Islet of Langerhans (tissue), 1 donor: ENCODE results near the gene ELAVL1.
"Not testable (repeated sequence)": the region's sequence is repeated elsewhere in the genome, so short reads cannot be mapped to it uniquely, and the experiment has no call there.

ENCODE experiments used
- FAIRE-seq: peaks from one replicate; lab custom pipeline; 2011; peaks lifted over from hg19 to GRCh38; lab: Jason Lieb, UNC

The ELAVL1 gene

DNA sequence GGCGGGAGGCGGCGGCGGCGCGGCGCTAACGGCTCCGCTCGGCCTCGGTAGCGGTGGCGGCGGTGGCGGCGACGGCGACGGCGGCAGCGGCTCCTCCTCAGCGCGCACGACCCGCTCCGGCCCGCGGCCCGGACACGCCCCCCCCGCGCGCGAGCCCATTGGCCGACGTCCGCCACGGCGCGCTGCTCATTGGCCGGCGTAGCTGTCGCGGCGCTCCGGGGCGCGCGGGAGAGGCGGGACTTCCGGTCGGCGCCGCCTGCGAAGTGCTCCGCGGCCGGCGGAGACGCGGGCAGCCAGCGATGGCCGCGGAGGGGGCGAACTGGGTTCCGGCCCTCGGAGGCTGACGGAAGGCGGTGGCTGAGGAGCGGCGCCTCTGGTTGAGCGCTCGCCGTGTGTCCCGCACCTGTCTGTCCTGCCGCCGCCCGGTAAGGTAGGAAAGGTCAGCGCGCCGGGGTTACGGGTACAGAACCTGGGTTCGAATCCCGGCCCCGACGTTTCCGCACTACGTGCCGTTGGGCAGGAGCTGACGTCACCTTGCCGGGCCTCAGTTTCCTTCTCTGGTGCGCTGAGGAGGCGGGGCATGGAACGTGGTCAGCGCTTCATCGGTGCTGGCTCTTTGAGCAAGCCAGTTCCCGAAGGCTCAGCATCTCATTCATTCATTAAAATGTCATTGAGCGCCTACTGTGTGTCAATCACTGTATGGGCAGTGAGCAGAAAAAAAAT, at the start of gene ELAVL1:
ELAVL1 (minus strand) TSS at position 108 of the 723 bp plus-strand sequence. CDS start 13,826 bp downstream, outside the sequence.
- FAIRE-seq: no peak

DNA sequence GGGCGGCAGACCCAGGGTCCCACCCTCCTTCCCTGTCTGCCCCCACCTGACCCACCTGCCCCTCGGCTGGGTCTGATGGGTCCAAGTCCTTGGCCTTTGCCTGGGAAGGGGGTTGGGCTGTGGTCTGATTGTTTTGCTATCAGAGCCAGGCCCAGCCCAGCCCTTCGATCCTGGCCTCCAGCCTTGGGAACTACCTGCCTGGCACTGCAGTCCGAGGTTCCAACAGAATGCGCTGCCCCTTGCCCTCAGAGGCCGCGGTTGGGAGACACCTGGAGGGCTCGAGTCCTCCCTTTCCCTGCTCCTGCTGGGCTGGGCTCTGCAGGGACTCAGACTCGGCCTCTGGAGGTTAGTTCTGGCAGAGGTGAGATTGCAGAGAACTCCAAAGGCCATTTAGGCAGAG, 48.7 kb upstream of the ELAVL1 start:
- FAIRE-seq: no peak

DNA sequence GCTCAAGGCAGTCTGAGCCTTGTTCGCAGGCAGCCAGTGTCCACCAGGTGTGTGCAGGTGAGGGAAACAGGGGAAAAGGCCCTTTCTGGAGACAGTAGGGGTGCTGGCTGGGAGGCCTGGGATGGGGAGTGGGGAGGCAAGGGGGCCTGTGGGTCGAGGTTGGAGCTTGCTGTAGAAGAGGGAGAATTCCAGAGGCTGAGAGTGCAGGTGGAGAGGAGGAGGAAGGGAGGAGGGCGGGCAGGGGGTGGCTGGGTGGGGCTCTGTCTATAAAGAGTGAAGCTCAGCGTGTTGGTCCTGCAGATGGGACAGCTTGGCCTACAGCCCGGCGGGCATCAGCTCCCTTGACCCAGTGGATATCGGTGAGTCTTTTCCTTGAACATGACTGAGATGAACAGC, 47.0 kb upstream of the ELAVL1 start, which contains the start of gene CCL25:
CCL25 (plus strand) TSS at position 297 of the 396 bp plus-strand sequence. CDS start 290 bp downstream, outside the sequence.
- FAIRE-seq: no peak

DNA sequence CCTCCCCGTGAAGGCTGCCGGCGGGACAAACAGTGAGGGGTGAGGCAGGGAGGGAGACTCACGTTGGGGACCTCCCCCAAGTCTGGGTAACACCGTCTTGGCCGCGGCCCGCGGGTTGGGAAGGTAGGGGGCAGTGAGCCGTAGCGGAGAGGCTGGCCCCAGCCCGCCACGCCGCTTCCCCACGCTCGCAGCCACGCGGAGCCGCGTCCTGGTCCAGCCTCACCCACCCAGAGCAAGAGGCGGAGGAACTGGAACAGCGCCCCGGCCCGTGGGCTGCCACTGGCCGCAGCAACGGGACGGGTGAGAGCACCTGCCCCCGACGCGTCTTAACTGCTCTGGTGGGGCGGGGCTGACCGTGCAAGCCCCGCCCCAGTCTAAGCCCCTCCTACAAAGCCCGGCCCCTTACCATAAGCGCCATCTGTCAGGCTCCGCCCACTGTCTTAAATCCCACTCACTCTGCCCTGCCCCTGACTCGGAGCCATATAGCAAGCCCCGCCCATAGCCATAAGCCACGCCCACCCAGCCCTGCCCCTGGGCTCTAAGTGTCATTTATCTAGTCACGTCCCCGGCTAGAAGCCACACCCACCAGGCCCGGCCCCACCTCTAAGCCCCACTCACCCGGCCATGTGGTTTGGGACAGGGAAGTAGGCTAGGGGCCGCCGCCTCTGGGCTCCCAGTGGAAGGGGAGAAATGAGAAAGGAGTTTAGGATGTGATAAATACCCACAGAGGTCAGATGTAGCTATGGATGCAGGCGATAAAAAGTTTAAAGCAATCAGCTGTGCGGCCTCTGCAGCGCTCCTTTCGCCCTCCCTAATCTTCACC, 45.0 kb upstream of the ELAVL1 start:
- FAIRE-seq: no peak

DNA sequence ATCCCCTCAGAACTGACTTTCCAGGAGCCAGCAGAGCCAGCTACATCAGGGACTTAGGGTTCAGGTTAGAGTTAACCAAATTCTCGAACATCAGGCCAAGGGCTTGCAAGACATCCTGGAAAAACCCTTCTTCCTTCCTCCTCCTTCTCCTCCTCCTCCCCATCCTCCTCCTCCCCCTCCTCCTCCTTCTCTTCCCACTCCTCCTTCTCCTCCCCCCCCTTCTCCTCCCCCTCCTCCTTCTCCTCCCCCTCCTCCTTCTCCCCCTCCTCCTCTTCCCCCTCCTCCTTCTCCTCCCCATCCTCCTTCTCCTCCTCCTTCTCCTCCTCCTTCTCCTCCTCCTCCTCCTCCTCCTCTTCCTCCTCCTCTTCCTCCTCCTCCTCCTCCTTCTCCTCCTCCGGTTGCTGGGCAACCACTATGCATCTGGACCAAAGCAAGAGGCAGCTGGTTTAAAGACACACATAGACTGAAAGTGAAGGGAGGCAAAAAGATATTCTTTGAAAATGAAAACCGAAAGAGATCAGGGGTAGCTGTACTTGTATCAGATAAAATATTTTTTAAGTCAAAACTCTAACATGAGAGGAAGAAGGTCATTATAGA, 41.2 kb upstream of the ELAVL1 start:
- FAIRE-seq: no peak

DNA sequence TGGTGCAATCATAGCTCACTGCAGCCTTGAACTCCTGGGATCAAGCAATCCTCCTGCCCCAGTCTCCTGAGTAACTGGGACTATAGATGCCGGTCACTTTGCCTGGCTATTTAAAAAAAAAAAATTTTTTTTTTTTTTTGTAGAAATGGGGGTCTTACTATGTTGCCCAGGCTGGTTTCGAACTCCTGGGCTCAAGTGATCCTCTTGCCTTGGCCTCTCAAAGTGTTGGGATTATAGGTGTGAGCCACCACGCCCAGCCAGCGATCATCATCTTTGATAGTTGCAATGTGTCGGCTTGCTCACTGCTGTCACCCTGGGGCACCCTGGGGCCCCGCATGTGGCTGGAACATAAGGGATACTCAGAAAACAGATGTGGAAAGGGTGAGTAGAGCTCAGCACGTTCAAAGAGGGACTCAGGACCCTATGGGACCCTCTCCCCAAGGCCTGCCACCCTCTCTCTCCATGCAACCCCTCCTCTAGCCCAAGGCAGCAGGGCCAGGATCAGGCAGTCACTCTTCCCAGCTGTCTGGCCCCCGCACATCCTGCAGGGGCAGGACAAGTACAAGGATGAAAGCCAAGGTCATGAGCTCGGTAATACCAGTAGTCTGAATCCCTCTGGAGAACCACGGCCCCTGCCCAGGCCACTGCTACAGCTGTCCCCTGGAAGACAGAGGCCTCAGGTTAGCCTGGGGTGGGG, 40.6 kb upstream of the ELAVL1 start:
- FAIRE-seq: no peak

DNA sequence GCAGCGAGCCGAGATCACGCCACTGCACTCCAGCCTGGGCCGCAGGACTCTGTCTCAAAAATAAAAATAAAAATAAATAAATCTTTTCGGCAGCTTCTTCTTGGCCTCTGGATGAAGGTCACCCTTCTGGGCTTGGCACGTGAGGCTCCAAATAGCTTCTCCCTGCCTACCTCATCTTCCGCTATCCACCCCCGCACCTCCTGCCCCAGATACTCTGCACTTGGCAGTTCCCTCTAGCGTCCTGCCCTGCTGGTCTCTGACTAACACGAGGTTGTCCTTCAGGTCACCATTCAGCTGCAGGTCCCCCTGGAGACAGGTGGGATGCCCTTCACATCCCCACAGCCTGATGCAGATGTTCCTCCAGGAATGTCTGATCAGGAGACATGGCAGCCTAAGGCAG, 38.6 kb upstream of the ELAVL1 start:
- FAIRE-seq: no peak

DNA sequence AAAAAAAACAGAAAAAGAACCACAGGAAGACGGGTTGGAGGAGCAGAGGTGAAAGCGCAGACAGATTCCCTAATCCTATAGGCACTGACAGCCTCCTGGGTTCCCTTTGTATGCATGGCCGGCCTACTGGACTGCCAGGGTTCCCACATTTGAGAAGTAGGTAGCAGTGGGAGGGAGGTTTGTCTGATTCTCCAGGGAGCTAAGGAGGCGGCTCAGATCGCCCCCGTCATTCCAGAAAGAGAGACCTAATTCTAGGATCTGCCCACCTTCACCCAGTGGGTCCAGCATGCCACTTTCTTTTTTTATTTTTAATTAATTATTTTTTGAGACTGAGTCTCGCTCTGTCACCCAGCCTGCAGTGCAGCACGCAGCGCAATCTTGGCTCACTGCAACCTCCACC, 37.5 kb upstream of the ELAVL1 start:
- FAIRE-seq: no peak

DNA sequence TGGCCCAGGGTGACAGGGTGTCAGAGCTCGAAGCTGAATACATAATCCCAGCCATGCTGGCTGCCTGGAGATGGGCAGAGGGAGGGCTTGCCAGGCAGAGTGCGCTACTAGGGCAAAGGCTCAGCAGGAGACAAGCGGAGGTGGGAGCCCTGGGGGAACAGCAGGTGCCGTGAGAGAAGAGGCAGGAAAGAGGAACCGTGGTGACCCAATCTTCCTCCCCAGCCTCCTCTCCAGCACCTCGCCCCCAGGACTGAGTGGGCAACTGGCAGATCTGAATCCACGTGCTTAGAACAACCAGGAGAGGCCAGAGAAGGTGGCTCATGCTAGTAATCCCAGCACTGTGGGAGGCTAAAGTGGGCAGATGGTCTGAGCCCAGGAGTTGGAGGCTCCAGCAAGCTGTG, 36.1 kb upstream of the ELAVL1 start:
- FAIRE-seq: no peak

DNA sequence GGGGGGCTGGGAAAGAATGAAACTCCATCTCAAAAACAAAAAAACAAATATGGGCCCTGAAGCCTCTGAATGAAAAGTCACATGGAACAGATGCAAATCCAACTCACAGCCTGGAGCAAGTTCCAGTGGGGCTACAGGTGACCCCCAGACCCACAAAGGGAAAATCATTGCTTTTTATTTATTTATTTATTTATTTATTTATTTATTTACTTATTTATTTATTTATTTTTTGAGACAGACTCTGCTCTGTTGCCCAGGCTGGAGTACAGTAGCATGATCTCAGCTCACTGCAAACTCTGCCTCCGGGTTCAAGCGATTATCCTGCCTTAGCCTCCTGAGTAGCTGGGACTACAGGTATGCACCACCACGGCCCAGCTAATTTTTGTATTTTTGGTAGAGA, 33.8 kb upstream of the ELAVL1 start:
- FAIRE-seq: no peak

DNA sequence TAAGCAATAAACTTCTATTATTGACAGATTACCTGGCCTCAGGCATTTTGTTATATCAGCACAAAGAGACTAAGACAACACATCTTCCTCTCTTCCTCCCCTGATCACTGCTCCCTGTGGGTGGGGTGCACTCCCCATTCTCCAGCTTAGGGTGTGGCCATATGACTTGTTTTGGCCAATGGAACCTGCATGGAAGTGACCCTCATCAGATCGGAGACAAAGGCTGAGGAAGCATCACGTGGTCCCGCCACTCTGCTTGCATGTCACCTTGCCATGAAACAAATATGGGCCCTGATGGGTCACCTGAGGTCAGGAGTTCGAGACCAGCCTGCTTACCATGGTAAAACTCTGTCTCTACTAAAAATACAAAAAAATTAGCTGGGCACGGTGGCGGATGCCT, 33.4 kb upstream of the ELAVL1 start:
- FAIRE-seq: no peak

DNA sequence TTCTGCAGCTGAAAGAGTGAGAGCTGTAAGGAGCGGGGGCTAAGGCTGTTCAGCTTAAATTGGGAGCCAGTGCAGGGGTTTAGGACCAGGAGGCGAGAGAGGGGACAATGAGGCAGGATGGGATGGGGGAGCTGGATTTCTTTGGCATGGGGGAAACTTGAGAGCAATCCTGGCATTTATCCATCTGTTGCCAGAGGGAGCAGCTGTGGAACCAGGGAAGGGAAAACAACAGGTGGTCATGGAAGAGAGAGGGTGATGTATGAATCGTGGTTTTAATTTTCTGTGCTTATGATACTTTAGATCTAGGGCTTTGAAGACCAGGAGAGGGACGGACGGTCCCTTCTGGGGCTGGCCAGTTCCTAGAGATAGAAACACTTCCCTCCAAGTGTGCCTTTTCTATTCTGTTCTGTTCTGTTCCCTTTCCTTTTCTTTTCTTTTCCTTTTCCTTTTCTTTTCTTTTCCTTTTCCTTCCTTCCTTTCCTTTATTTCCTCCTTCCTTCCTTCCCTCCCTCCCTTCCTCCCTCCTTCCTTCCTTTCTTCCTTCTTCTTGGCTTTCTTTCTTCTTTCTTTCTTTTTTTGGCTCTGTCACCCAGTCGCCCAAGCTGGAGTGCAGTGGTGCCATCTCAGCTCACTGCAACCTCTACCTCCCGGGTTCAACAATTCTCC, 31.1 kb upstream of the ELAVL1 start:
- FAIRE-seq: no peak

DNA sequence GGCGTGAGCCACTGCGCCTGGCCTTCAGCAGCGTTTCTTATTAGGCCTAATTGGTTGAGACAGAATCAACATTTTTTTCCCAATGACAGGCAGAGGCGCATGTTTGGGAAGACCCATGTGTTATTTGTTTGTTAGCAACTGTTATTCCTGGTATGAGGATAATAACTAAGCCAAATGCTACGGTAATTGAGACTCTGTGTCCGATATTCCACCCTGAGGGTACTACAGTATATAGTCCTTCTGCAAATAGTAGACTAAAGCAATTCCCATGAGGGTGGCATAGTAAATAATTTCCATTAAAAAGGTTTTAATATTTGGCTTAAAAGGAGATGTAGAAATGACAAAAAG, 28.7 kb upstream of the ELAVL1 start:
- no peak for FAIRE-seq

DNA sequence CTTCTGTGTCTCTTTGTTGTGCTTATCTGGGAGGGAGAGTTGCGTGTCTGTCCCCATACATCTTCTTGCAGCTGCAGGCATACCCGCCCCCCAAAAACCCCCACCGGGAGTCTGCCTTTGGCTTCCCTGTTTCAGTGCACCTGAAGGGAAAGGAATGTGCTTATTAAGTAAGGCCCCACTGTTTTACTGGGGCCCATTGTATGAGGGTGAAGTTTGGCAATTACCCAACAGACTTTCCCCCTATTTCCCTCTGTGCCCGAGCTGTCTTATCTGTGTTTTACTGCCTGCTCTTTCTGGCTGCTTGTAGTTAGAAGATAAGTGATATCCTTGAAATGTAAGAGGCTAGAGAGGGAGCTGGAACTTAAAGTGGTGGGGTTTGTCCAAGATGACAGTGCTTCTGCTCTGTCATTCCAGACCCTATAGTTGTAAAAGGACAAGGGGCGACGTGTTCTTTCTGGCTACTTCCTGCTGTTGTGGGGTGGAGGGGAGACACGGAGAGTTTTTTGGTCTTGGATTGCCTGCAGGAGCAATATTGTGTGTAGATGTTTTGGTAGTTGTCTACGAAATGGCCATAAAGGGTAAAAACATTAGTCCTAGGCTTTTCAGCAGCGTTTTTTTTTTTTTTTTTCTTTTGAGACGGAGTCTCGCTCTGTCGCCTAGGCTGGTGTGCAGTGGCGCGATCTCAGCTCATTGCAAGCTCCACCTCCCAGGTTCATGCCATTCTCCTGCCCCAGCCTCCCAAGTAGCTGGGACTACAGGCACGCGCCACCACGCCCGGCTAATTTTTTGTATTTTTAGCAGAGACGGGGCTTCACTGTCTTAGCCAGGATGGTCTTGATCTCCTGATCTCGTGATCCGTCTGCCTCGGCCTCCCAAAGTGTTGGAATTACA, 28.1 kb upstream of the ELAVL1 start:
- not testable (repeated sequence) for FAIRE-seq

DNA sequence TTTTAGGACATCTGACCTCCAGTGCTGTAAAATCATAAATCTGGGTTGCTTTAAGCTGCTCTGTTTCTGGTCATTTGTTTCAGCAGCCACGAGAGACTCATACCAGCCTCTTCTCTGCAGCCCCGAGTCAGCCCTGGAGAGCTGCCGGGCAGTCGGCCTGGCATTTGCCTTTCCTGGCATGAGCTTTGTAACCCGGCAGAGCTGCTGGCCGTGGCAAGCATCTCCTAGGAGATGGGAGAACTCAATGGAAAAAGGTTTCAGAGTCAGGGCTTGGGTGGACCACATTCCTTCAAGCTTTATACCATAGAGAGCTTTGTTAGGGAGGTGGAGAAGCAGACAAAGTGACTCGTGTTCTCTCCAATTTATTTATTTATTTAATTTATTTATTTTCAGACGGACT, 25.5 kb upstream of the ELAVL1 start:
- FAIRE-seq: no peak

DNA sequence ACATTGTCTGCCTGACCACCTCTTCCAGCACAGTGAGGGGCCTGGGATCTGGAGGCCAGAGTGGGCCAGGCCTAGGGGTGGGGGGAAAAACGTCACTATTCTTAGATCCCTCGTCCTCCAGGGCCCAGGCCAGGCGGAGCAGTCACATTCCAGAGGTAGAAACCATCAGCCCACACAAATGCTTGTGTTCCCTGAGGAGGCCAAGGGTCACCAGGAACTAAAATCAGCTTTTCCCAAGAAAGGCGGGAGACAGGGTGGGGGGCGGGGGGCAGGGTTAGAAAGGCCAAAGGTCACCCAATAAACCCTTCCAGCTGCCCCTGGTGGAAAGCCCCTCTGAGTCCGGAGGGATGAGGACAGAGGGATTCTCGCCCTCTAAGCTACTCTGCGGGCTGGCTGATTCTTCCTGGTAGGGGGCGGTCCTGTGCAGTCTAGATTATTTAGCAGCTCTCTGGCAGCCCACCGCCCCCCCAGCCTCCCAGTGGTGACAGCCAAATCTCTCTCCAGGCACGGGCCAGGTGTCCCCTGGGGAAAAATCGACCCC, 23.6 kb upstream of the ELAVL1 start:
- FAIRE-seq: no peak

DNA sequence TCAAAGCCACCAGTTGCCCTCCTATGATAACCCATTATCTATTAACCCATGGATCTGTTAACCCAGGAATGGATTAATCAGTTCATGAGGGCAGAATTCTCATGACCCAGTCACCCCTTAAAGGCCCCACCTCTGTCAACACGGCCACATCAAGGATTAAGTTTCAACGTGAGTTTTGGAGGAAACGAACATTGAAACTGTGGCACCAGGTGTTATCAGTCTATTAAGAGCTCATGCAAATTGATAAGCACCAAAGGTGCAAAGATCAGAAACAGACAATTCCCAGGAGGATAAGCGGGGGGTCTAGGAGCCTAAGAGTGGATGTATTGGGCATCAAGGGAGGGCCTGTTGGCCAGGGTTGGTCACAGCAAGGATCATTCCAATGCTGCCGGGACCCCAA, 19.9 kb upstream of the ELAVL1 start:
- no peak for FAIRE-seq

DNA sequence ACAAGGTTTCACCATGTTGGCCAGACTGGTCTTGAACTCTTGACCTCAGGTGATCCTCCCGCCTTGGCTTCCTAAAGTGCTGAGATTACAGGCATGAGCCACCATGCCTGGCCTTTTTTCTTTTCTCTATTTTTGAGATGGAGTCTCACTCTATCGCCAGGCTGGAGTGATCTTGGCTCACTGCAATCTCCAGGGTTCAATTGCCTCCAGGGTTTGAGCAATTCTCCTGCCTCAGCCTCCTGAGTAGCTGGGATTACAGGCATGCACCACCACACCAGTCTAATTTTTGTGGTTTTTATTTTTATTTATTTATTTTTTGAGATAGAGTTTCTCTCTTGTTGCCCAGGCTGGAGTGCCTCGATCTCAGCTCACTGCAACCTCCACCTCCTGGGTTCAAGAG, 18.8 kb upstream of the ELAVL1 start:
- not testable (repeated sequence) for FAIRE-seq

DNA sequence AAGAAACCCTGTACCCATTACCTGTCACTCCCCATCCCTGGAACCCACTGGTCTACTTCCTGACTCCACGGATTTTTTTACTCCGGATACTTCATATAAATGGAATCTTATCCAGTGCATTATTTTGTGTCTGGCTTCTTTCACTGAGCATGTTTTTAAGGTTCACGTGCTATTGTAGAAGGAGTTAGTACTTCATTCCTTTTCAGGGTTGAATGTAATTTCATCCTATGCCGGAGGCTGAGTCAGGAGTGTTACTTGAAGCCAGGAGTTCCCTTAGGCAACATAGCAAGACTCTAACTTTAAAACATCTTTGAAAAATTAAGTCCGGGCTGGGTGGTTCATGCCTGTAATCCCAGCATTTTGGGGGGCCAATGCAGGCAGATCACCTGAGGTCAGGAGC, 17.9 kb upstream of the ELAVL1 start:
- FAIRE-seq: no peak

DNA sequence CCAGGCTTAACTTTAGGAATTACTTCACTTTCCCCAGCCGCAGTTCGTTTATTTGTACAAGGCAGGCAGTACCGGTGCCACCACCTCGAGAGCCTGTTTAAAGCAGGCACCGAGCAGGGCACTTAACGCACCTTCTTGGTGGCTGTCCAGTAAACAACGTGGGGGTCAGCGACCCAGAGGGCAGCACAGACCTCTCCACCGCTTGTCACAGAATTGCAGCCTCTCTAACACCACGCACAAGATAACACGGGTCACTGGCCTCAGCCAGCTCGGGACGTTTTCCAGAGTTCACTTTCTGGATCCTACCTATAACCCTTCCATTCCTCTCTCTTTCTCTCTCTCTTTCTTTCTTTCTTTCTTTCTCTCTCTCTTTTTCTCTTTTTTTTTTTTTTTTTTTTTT, 16.8 kb upstream of the ELAVL1 start:
- FAIRE-seq: no peak

DNA sequence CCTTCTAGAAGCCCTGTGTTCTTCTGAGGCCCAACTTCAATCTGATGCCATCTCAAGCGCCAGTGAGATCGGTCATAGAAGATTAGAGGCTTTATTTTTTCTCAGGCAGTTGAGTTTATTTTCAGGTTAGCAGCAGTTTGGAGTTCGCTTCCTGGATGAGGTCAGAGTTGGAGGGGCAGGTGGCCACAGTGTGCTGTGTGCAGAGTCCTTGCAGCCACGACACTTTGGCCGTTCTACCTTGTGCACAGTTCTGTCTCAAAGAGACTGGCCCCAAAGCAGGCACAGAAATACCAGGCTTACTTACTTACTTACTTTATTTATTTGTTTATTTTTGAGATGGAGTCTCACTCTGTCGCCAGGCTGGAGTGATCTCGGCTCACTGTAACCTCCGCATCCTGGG, 15.9 kb upstream of the ELAVL1 start:
- no peak for FAIRE-seq
